Caco-2 (cell line): ENCODE results near the gene SLC12A7. TPM values are rescaled to one million over a fixed set of nuclear protein-coding genes. Genes with fewer than 3 reads are reported as not detected.

ENCODE experiments used
- BruUV-seq: library from RNA; stranded (reverse); fragments of 400-500 nt; replicated peaks from 2 replicates; lab custom pipeline; 2021; lab: Mats Ljungman, UMichigan
- CTCF ChIA-PET: fragments of 300-600 bp; sonication (Branson Sonifier 250); formaldehyde crosslinking; loops from one replicate; lab custom pipeline; 2022; ENCODE audit warnings: antibody characterized with exemption; lab: Charles Lee
- POLR2A ChIA-PET: fragments of 300-600 bp; sonication (Branson Sonifier 250); formaldehyde crosslinking; loops from one replicate; lab custom pipeline; 2022; ENCODE audit warnings: antibody characterized with exemption; lab: Charles Lee
- DNase-seq, 2 experiments: peaks; one replicate each; pipeline versions ENCODE4 v3.0.0 to v3.0.0-alpha.2; 2020 to 2022
- H3K27me3 ChIP-seq: replicated peaks from 2 replicates; pipeline ENCODE4 v1.6.0; 2011; ENCODE audit warnings: low read length; ENCODE audit not compliant: control insufficient read depth, insufficient read depth
- H3K36me3 ChIP-seq: 2 replicates; pipeline ENCODE4 v1.5.1; 2011; ENCODE audit warnings: low read length; ENCODE audit not compliant: control insufficient read depth, insufficient read depth
- H3K4me1 ChIP-seq: fragments of 250-450 bp; sonication (Bioruptor Pico); 2 replicates; pipeline ENCODE4 v1.5.1; 2020; ENCODE audit warnings: mild to moderate bottlenecking
- H3K4me3 ChIP-seq: 2 replicates; pipeline ENCODE4 v1.5.1; 2011; ENCODE audit warnings: low read depth, mild to moderate bottlenecking, control low read depth, low read length
- H3K9me3 ChIP-seq: fragments of 250-450 bp; sonication (Bioruptor Pico); 2 replicates; pipeline ENCODE4 v1.5.1; 2020; ENCODE audit warnings: mild to moderate bottlenecking, moderate library complexity
- H3K27ac Mint-ChIP-seq: one replicate; pipeline ENCODE4 v1.8.0; 2022; ENCODE audit warnings: mixed read lengths; ENCODE audit not compliant: unreplicated experiment
- H3K27me3 Mint-ChIP-seq: one replicate; pipeline ENCODE4 v1.8.0; 2022; ENCODE audit warnings: mixed read lengths; ENCODE audit not compliant: insufficient read depth, unreplicated experiment
- H3K36me3 Mint-ChIP-seq: one replicate; pipeline ENCODE4 v1.8.0; 2022; ENCODE audit warnings: mild to moderate bottlenecking, mixed read lengths; ENCODE audit not compliant: insufficient read depth, unreplicated experiment
- H3K4me1 Mint-ChIP-seq: one replicate; pipeline ENCODE4 v1.8.0; 2022; ENCODE audit warnings: low read depth, mixed read lengths; ENCODE audit not compliant: unreplicated experiment
- H3K4me3 Mint-ChIP-seq: one replicate; pipeline ENCODE4 v1.8.0; 2022; ENCODE audit warnings: mild to moderate bottlenecking, moderate library complexity, mixed read lengths; ENCODE audit not compliant: unreplicated experiment
- H3K9me3 Mint-ChIP-seq: one replicate; pipeline ENCODE4 v1.8.0; 2022; ENCODE audit warnings: mixed read lengths; ENCODE audit not compliant: unreplicated experiment
- CTCF ChIP-seq, 2 experiments: fragments of 200-600 bp in 1 of 2; IDR thresholded peaks; 1 replicate in 1 of 2; 2 replicates in 1 of 2; pipeline versions ENCODE4 v1.5.1 to v1.8.0; 2011 to 2022; ENCODE audit warnings: antibody characterized with exemption in 1 of 2, control low read depth in 1 of 2, inconsistent platforms in 1 of 2, low read depth in 1 of 2, low read length in 1 of 2, mild to moderate bottlenecking in 1 of 2, moderate library complexity in 1 of 2; ENCODE audit not compliant: insufficient read depth in 1 of 2, severe bottlenecking in 1 of 2, unreplicated experiment in 1 of 2
- intact Hi-C: fragments of 100-400 bp; cut with micrococcal nuclease; formaldehyde crosslinking; loops from one replicate; pipeline ENCODE4 v1.10.0; 2022; ENCODE audit not compliant: unreplicated experiment
- total RNA-seq: library from RNA; stranded (reverse); gene quantifications from 2 replicates; pipeline ENCODE4 v1.2.3, GENCODE V29; 2022

Gene SLC12A7
- total RNA-seq, 1 experiment from 2014 or later: 41.7 TPM

- Histone ChIP-seq H3K36me3 (peaks cover 1% of the 10 kb centered on the region), H3K9me3 (no peaks in the 10 kb centered on the region), H3K4me1 (no peaks in the 10 kb centered on the region), H3K27me3 (no peaks in the 10 kb centered on the region), H3K4me3 (no peak overlapping the region)
- CTCF ChIA-PET: no interaction called here
- Mint-ChIP-seq H3K4me1 (no peaks in the 10 kb centered on the region), H3K4me3 (no peak overlapping the region), H3K9me3 (no peaks in the 10 kb centered on the region), H3K27me3 (no peaks in the 10 kb centered on the region), H3K27ac (peak overlapping the region; percentile 32), H3K36me3 (peaks cover 18% of the 10 kb centered on the region)
- POLR2A ChIA-PET: no interaction called here
- BruUV-seq: no TSS peak
- no peak for DNase-seq
- no peak for TF ChIP-seq CTCF (IDR thresholded peaks at IDR 0.05; ENCODE audit: insufficient read depth in 1 of 2, low read depth in 1 of 2, low read length in 1 of 2, severe bottlenecking in 1 of 2, unreplicated experiment in 1 of 2)
- intact Hi-C loops: no loop called here
Observed at GRCh38 chr5:1066676-1067075, 45.2 kb downstream of the SLC12A7 start.

- H3K27me3 ChIP-seq: no peaks in the 10 kb centered on the region
- H3K4me3 Mint-ChIP-seq: no peak overlapping the region
- peaks cover 1% of the 10 kb centered on the region for H3K36me3 ChIP-seq
- DNase-seq: no peak
- no peaks in the 10 kb centered on the region for H3K4me1 Mint-ChIP-seq
- intact Hi-C loops: no loop called here
- H3K36me3 Mint-ChIP-seq: peaks cover 18% of the 10 kb centered on the region
- CTCF ChIA-PET: no interaction called here
- no peaks in the 10 kb centered on the region for H3K27me3 Mint-ChIP-seq
- H3K4me1 ChIP-seq: no peaks in the 10 kb centered on the region
- H3K9me3 ChIP-seq: no peaks in the 10 kb centered on the region
- no peaks in the 10 kb centered on the region for H3K9me3 Mint-ChIP-seq
- H3K4me3 ChIP-seq: no peak overlapping the region
- TF ChIP-seq CTCF (IDR thresholded peaks at IDR 0.05; ENCODE audit: insufficient read depth in 1 of 2, low read depth in 1 of 2, low read length in 1 of 2, severe bottlenecking in 1 of 2, unreplicated experiment in 1 of 2): no peak
- H3K27ac Mint-ChIP-seq: no peak overlapping the region
- POLR2A ChIA-PET: no interaction called here
- BruUV-seq: no TSS peak
Observed at GRCh38 chr5:1065891-1066650, 45.8 kb downstream of the SLC12A7 start.

GRCh38 chr5:1065143-1065750 lies 46.6 kb downstream of the SLC12A7 start:
- H3K4me1 Mint-ChIP-seq: no peaks in the 10 kb centered on the region
- TF ChIP-seq CTCF (IDR thresholded peaks at IDR 0.05; ENCODE audit: insufficient read depth in 1 of 2, low read depth in 1 of 2, low read length in 1 of 2, severe bottlenecking in 1 of 2, unreplicated experiment in 1 of 2): no peak
- no peaks in the 10 kb centered on the region for H3K27me3 Mint-ChIP-seq
- Histone ChIP-seq H3K4me1 (no peaks in the 10 kb centered on the region), H3K4me3 (no peak overlapping the region), H3K27me3 (no peaks in the 10 kb centered on the region), H3K36me3 (peaks cover 1% of the 10 kb centered on the region), H3K9me3 (no peaks in the 10 kb centered on the region)
- ChIA-PET POLR2A (no interaction called here), CTCF (no interaction called here)
- H3K4me3 Mint-ChIP-seq: no peak overlapping the region
- intact Hi-C loops: no loop called here
- no peak for DNase-seq
- peaks cover 18% of the 10 kb centered on the region for H3K36me3 Mint-ChIP-seq
- no peaks in the 10 kb centered on the region for H3K9me3 Mint-ChIP-seq
- BruUV-seq: no TSS peak
- no peak overlapping the region for H3K27ac Mint-ChIP-seq
